ENCODE data around the gene PACRG. TPM values are rescaled to one million over a fixed set of nuclear protein-coding genes. Genes with fewer than 3 reads are reported as not detected.

PACRG gene
- polyA plus RNA-seq, 1 donor from 2014 or later, result 16.6 TPM

GRCh38 chr6:163185744-163186143, 458.0 kb downstream of the PACRG start:
- Histone ChIP-seq H3K27ac (ENCODE audit: low read length) (no peak overlapping the region), H2AFZ (ENCODE audit: low read depth, low read length) (no peak overlapping the region), H3K4me2 (ENCODE audit: low read length) (no peak overlapping the region), H3K36me3 (ENCODE audit: insufficient read depth, low read length) (no peaks in the 10 kb centered on the region), H3K9ac (ENCODE audit: low read length) (no peak overlapping the region), H4K20me1 (ENCODE audit: insufficient read depth) (no peaks in the 10 kb centered on the region), H3K4me3 (ENCODE audit: low read length) (no peak overlapping the region), H3K27me3 (ENCODE audit: insufficient read depth, low read depth, low read length) (no peaks in the 10 kb centered on the region), H3K9me3 (ENCODE audit: low read length) (no peaks in the 10 kb centered on the region), H3K79me2 (replicated peaks; ENCODE audit: insufficient read depth, low read length) (no peaks in the 10 kb centered on the region), H3K9me2 (ENCODE audit: insufficient read depth, low read length) (no peaks in the 10 kb centered on the region), H3F3A (ENCODE audit: insufficient read depth, low read length, poor library complexity, severe bottlenecking) (no peaks in the 10 kb centered on the region)
- TF ChIP-seq RAD21 (conservative IDR thresholded peaks at IDR 0.05) (no peak), TAF1 (IDR thresholded peaks at IDR 0.05; ENCODE audit: low read depth) (no peak), EZH2 (IDR thresholded peaks at IDR 0.05; ENCODE audit: borderline replicate concordance, insufficient read depth, low read length, poor library complexity, severe bottlenecking) (no peak), MXI1 (conservative IDR thresholded peaks at IDR 0.05; ENCODE audit: poor library complexity, severe bottlenecking) (no peak), REST (IDR thresholded peaks at IDR 0.05; ENCODE audit: borderline replicate concordance) (no peak), CTCF (IDR thresholded peaks at IDR 0.05; ENCODE audit: poor library complexity, severe bottlenecking) (no peak), POLR2AphosphoS5 (IDR thresholded peaks at IDR 0.05) (no peak), EP300 (conservative IDR thresholded peaks at IDR 0.05; ENCODE audit: poor library complexity, severe bottlenecking) (no peak), SMC3 (conservative IDR thresholded peaks at IDR 0.05; ENCODE audit: poor library complexity) (no peak)

- no peaks in the 10 kb centered on the region for H4K20me1 ChIP-seq (ENCODE audit: insufficient read depth)
- H2AFZ ChIP-seq (ENCODE audit: low read depth, low read length), result no peak overlapping the region
- no peaks in the 10 kb centered on the region for H3K9me3 ChIP-seq (ENCODE audit: low read length)
- H3K4me2 ChIP-seq (ENCODE audit: low read length), result no peak overlapping the region
- no peaks in the 10 kb centered on the region for H3K79me2 ChIP-seq (replicated peaks; ENCODE audit: insufficient read depth, low read length)
- H3F3A ChIP-seq (ENCODE audit: insufficient read depth, low read length, poor library complexity, severe bottlenecking), result no peaks in the 10 kb centered on the region
- no peaks in the 10 kb centered on the region for H3K27me3 ChIP-seq (ENCODE audit: insufficient read depth, low read depth, low read length)
- H3K36me3 ChIP-seq (ENCODE audit: insufficient read depth, low read length), result no peaks in the 10 kb centered on the region
- TF ChIP-seq EP300 (conservative IDR thresholded peaks at IDR 0.05; ENCODE audit: poor library complexity, severe bottlenecking), result no peak
- TF ChIP-seq REST (IDR thresholded peaks at IDR 0.05; ENCODE audit: borderline replicate concordance), result no peak
- no peak for TF ChIP-seq MXI1 (conservative IDR thresholded peaks at IDR 0.05; ENCODE audit: poor library complexity, severe bottlenecking)
- no peak for TF ChIP-seq SMC3 (conservative IDR thresholded peaks at IDR 0.05; ENCODE audit: poor library complexity)
- TF ChIP-seq CTCF (IDR thresholded peaks at IDR 0.05; ENCODE audit: poor library complexity, severe bottlenecking), result no peak
- TF ChIP-seq EZH2 (IDR thresholded peaks at IDR 0.05; ENCODE audit: borderline replicate concordance, insufficient read depth, low read length, poor library complexity, severe bottlenecking), result no peak
- TF ChIP-seq TAF1 (IDR thresholded peaks at IDR 0.05; ENCODE audit: low read depth), result no peak
- no peak for TF ChIP-seq POLR2AphosphoS5 (IDR thresholded peaks at IDR 0.05)
- TF ChIP-seq RAD21 (conservative IDR thresholded peaks at IDR 0.05), result no peak
- no peak overlapping the region for H3K4me3 ChIP-seq (ENCODE audit: low read length)
- H3K27ac ChIP-seq (ENCODE audit: low read length), result no peak overlapping the region
- H3K9me2 ChIP-seq (ENCODE audit: insufficient read depth, low read length), result no peaks in the 10 kb centered on the region
- H3K9ac ChIP-seq (ENCODE audit: low read length), result no peak overlapping the region
These were observed 458.8 kb downstream of the PACRG start for GRCh38 chr6:163186527-163186926.

All from neural cell (in vitro differentiated cells).